ENCODE measurements around the gene GRAMD4. TPM values are rescaled to one million over a fixed set of nuclear protein-coding genes. Genes with fewer than 3 reads are reported as not detected.
A peak's percentile ranks its signal among the peaks of the same experiment; 100 is the strongest.

Gene GRAMD4
- total RNA-seq, 2 donors from 2014 or later, result 178 to 213 TPM

- intact Hi-C loops (cut with DNase I, micrococcal nuclease), result no loop called here
- peak; percentile 70 to 72 for DNase-seq
- ATAC-seq, result peak; percentile 38
Observed at GRCh38 chr22:46581538-46582244, 38.5 kb upstream of the GRAMD4 start.

GRCh38 chr22:46582281-46582933 lies 37.8 kb upstream of the GRAMD4 start:
- peak; percentile 61 for ATAC-seq
- peak; percentile 75 to 84 for DNase-seq

GRCh38 chr22:46583571-46583970 lies 36.6 kb upstream of the GRAMD4 start:
- peak; percentile 13 to 24 for DNase-seq
- ATAC-seq, result no peak
- intact Hi-C loops (cut with DNase I, micrococcal nuclease), result no loop called here

More at GRCh38 chr22:46582281-46582933, 37.8 kb upstream of the GRAMD4 start:
- intact Hi-C loops (cut with DNase I, micrococcal nuclease), result no loop called here

GRCh38 chr22:46584081-46584921 lies 35.9 kb upstream of the GRAMD4 start:
- peak; percentile 14 to 30 for DNase-seq
- no peak for ATAC-seq
- intact Hi-C loops (cut with DNase I, micrococcal nuclease), result no loop called here

- DNase-seq, result no peak
- ATAC-seq, result no peak
- intact Hi-C loops (cut with DNase I, micrococcal nuclease), result no loop called here
Observed at GRCh38 chr22:46585340-46586122, 34.7 kb upstream of the GRAMD4 start.

GRCh38 chr22:46586123-46586519 lies 34.1 kb upstream of the GRAMD4 start:
- intact Hi-C loops (cut with DNase I, micrococcal nuclease), result no loop called here
- peak in 1 of 2 donors; percentile 53 for DNase-seq
- peak; percentile 35 for ATAC-seq

GRCh38 chr22:46586531-46587011 lies 33.6 kb upstream of the GRAMD4 start:
- DNase-seq, result peak in 1 of 2 donors; percentile 61
- intact Hi-C loops (cut with DNase I, micrococcal nuclease), result no loop called here

GRCh38 chr22:46587061-46587460 lies 33.1 kb upstream of the GRAMD4 start:
- no peak for ATAC-seq
- DNase-seq, result no peak
- intact Hi-C loops (cut with DNase I, micrococcal nuclease), result no loop called here

More at GRCh38 chr22:46586531-46587011, 33.6 kb upstream of the GRAMD4 start:
- peak; percentile 54 for ATAC-seq

GRCh38 chr22:46587492-46588278 lies 32.5 kb upstream of the GRAMD4 start:
- DNase-seq (peak; percentile 82 to 87), ATAC-seq (peak; percentile 72)
- intact Hi-C loops (cut with DNase I, micrococcal nuclease), result no loop called here

GRCh38 chr22:46588279-46589140 lies 31.7 kb upstream of the GRAMD4 start:
- intact Hi-C loops (cut with DNase I, micrococcal nuclease), result no loop called here
- DNase-seq (peak in 1 of 2 donors; percentile 32), ATAC-seq (peak; percentile 5)

- ATAC-seq (no peak), DNase-seq (no peak)
- intact Hi-C loops (cut with DNase I, micrococcal nuclease), result no loop called here
Observed at GRCh38 chr22:46589141-46589748, 30.9 kb upstream of the GRAMD4 start.

GRCh38 chr22:46589871-46590271 lies 30.3 kb upstream of the GRAMD4 start:
- ATAC-seq, result no peak
- intact Hi-C loops (cut with DNase I, micrococcal nuclease), result no loop called here

GRCh38 chr22:46590334-46590733 lies 29.9 kb upstream of the GRAMD4 start:
- ATAC-seq, result no peak
- intact Hi-C loops (cut with DNase I, micrococcal nuclease), result no loop called here
- DNase-seq, result no peak

More at GRCh38 chr22:46589871-46590271, 30.3 kb upstream of the GRAMD4 start:
- no peak for DNase-seq

- no peak for DNase-seq
- ATAC-seq, result no peak
- intact Hi-C loops (cut with DNase I, micrococcal nuclease), result no loop called here
Observed at GRCh38 chr22:46591930-46592329, 28.3 kb upstream of the GRAMD4 start.

GRCh38 chr22:46592390-46592872 lies 27.8 kb upstream of the GRAMD4 start:
- no peak for ATAC-seq

GRCh38 chr22:46593211-46593681 lies 26.9 kb upstream of the GRAMD4 start:
- intact Hi-C loops (cut with DNase I, micrococcal nuclease), result no loop called here
- ATAC-seq, result no peak
- DNase-seq, result peak in 1 of 2 donors; percentile 51

More at GRCh38 chr22:46592390-46592872, 27.8 kb upstream of the GRAMD4 start:
- peak in 1 of 2 donors; percentile 68 for DNase-seq
- intact Hi-C loops (cut with DNase I, micrococcal nuclease), result no loop called here

Measured in left colon (tissue), 2 donors.